ENCODE results near the gene STARD8.

DNA sequence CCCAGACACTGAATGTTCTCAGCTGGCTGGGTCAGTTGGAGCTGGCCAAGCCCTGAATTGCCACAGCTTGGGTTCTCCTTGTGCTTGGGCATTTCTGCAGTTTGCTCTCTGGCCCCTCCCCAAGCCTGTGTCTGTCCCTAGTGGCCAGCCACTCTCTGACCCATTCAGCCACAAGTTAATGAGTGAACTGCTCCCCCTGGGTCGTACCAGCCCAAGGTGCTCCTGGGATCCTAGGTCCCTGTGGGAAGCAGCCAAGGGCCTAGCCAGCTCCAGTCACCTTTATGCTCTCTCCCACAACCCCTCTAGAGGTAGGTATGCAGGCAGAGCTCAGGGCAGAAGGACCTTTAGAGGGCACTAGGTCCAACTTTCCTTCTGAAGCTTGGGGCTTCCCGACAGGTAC, 51.5 kb downstream of the STARD8 start:
- TF ChIP-seq POLR2A (IDR thresholded peaks at IDR 0.05; ENCODE audit: low read length) (no peak), CBX2 (IDR thresholded peaks at IDR 0.05; ENCODE audit: borderline replicate concordance, low read depth) (no peak), EP300 (IDR thresholded peaks at IDR 0.05) (no peak), MYC (IDR thresholded peaks at IDR 0.05; ENCODE audit: borderline replicate concordance, low read length) (no peak), CEBPB (IDR thresholded peaks at IDR 0.05) (no peak), NFE2L2 (conservative IDR thresholded peaks at IDR 0.05; ENCODE audit: low read length) (no peak), FOSL2 (IDR thresholded peaks at IDR 0.05) (no peak), FOSL2 (CRISPR knock-in tag; IDR thresholded peaks at IDR 0.05) (no peak), GATA3 (IDR thresholded peaks at IDR 0.05; ENCODE audit: borderline replicate concordance) (no peak)
- TF ChIP-seq, protein P1, sequence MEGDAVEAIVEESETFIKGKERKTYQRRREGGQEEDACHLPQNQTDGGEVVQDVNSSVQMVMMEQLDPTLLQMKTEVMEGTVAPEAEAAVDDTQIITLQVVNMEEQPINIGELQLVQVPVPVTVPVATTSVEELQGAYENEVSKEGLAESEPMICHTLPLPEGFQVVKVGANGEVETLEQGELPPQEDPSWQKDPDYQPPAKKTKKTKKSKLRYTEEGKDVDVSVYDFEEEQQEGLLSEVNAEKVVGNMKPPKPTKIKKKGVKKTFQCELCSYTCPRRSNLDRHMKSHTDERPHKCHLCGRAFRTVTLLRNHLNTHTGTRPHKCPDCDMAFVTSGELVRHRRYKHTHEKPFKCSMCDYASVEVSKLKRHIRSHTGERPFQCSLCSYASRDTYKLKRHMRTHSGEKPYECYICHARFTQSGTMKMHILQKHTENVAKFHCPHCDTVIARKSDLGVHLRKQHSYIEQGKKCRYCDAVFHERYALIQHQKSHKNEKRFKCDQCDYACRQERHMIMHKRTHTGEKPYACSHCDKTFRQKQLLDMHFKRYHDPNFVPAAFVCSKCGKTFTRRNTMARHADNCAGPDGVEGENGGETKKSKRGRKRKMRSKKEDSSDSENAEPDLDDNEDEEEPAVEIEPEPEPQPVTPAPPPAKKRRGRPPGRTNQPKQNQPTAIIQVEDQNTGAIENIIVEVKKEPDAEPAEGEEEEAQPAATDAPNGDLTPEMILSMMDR (IDR thresholded peaks at IDR 0.05), result no peak
- TF ChIP-seq, protein P2, sequence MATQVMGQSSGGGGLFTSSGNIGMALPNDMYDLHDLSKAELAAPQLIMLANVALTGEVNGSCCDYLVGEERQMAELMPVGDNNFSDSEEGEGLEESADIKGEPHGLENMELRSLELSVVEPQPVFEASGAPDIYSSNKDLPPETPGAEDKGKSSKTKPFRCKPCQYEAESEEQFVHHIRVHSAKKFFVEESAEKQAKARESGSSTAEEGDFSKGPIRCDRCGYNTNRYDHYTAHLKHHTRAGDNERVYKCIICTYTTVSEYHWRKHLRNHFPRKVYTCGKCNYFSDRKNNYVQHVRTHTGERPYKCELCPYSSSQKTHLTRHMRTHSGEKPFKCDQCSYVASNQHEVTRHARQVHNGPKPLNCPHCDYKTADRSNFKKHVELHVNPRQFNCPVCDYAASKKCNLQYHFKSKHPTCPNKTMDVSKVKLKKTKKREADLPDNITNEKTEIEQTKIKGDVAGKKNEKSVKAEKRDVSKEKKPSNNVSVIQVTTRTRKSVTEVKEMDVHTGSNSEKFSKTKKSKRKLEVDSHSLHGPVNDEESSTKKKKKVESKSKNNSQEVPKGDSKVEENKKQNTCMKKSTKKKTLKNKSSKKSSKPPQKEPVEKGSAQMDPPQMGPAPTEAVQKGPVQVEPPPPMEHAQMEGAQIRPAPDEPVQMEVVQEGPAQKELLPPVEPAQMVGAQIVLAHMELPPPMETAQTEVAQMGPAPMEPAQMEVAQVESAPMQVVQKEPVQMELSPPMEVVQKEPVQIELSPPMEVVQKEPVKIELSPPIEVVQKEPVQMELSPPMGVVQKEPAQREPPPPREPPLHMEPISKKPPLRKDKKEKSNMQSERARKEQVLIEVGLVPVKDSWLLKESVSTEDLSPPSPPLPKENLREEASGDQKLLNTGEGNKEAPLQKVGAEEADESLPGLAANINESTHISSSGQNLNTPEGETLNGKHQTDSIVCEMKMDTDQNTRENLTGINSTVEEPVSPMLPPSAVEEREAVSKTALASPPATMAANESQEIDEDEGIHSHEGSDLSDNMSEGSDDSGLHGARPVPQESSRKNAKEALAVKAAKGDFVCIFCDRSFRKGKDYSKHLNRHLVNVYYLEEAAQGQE (IDR thresholded peaks at IDR 0.05), result no peak
- TF ChIP-seq, protein P3, sequence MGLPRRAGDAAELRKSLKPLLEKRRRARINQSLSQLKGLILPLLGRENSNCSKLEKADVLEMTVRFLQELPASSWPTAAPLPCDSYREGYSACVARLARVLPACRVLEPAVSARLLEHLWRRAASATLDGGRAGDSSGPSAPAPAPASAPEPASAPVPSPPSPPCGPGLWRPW (IDR thresholded peaks at IDR 0.05), result no peak

Data from A549 (cell line).